HG03039 (cell line): ENCODE measurements around the gene ATP10D.

Experiments used
- ATAC-seq: cut with Tn5 transposase; IDR thresholded peaks from one replicate; pipeline ENCODE4 v1.9.1; 2021; ENCODE audit warnings: mild to moderate bottlenecking, moderate library complexity; ENCODE audit not compliant: unreplicated experiment

Gene ATP10D

GRCh38 chr4:47577779-47578553 lies 92.9 kb downstream of the ATP10D start:
- ATAC-seq: no peak

- no peak for ATAC-seq
Measured at GRCh38 chr4:47579235-47579634, 94.2 kb downstream of the ATP10D start.

- no peak for ATAC-seq
Measured at GRCh38 chr4:47590325-47590724, 105.2 kb downstream of the ATP10D start.

- no peak for ATAC-seq
Measured at GRCh38 chr4:47597696-47598095, 112.6 kb downstream of the ATP10D start.

GRCh38 chr4:47598320-47598719 lies 113.2 kb downstream of the ATP10D start:
- ATAC-seq: no peak

GRCh38 chr4:47598896-47599295 lies 113.8 kb downstream of the ATP10D start:
- ATAC-seq: no peak

GRCh38 chr4:47606482-47606881 lies 121.4 kb downstream of the ATP10D start:
- no peak for ATAC-seq

- ATAC-seq: no peak
Measured at GRCh38 chr4:47612116-47613023, 127.3 kb downstream of the ATP10D start.

- no peak for ATAC-seq
Measured at GRCh38 chr4:47615385-47615784, 130.3 kb downstream of the ATP10D start.

GRCh38 chr4:47617607-47618006 lies 132.5 kb downstream of the ATP10D start:
- ATAC-seq: peak; percentile 61

GRCh38 chr4:47619691-47620090 lies 134.6 kb downstream of the ATP10D start:
- ATAC-seq: no peak

GRCh38 chr4:47621181-47621580 lies 136.1 kb downstream of the ATP10D start:
- no peak for ATAC-seq

- ATAC-seq: no peak
Measured at GRCh38 chr4:47624031-47624441, 139.0 kb downstream of the ATP10D start.

- ATAC-seq: no peak
Measured at GRCh38 chr4:47631161-47631560, 146.1 kb downstream of the ATP10D start.

GRCh38 chr4:47639531-47639930 lies 154.5 kb downstream of the ATP10D start:
- ATAC-seq: no peak

GRCh38 chr4:47640911-47641310 lies 155.8 kb downstream of the ATP10D start:
- no peak for ATAC-seq

- no peak for ATAC-seq
Measured at GRCh38 chr4:47641755-47642154, 156.7 kb downstream of the ATP10D start.

- no peak for ATAC-seq
Measured at GRCh38 chr4:47642191-47642830, 157.2 kb downstream of the ATP10D start.
